CD4-positive, alpha-beta T cell treated with Interleukin-15 for 4 hours (primary cell): ENCODE measurements around the gene NPEPL1.
"Not testable (repeated sequence)": the region's sequence is repeated elsewhere in the genome, so short reads cannot be mapped to it uniquely, and the experiment has no call there.

Source experiments
- DNase-seq: peaks from one replicate; pipeline ENCODE4 v3.0.0-alpha.2; 2020; ENCODE audit warnings: low spot score

The NPEPL1 gene

DNA sequence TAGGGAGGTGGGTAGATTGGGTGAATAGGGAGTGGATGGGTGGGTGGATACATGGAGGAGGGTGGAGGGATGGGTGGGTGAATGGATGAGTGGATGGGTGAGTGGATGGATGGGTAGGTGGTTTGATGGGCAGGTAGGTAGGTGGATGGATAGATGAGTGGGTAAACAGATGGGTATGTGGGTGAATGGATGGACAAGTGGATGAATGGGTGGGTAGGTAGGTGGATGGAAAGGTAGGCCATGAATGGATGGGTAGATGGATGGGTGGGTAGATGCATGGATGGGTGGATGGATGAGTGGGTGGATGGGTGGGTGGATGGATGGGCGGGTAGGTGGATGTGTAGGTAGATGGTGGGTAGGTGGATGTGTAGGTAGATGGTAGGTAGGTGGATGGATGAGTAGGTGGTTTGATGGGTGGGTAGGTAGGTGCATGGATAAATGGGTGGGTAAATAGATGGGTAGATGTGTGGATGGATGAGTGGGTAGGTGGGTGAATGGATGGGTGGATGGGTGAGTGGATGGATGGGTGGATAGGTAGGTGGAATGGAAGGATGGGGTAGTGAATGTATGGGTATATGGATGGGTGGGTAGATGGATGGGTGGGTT lies 51.4 kb downstream of the NPEPL1 start:
- no peak for DNase-seq

DNA sequence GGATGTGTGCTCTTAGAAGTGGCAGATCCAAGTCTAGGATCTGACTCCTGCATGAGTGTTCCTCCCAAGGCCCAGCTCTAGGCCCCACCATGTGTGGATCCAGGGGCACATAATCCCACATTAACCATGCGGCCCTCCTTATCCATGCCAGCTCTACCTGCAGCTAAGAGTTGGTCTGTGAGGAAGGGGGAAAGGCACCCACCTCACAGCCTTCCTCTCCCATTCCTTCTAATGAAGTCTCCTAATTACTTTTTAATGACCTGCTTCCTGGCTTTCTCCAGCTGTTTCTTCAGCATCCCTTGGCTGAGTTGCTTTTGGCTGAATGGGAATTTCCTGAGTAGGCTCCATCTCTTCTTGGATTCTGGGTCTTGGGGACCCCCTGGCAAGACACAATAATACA lies 52.2 kb downstream of the NPEPL1 start:
- DNase-seq: no peak

DNA sequence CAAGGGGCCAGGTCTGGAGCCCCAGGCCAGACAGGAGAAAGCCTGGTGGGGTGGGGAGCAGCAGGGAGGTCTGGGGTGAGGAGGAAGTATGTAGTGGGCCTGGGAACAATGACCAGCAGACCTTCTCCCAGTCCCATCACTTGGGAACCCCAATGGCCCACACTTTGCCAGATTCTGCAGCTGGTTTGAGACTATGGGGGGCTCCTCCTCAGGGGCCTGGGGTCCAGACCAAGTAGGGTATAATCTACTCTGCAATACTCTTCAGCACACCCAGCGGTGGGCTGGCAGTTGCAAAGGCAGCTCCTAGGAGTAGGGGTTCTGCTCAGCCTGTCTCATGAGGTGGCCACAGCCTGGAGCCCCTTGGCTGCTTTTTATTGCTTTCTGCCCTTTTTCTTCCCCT lies 52.8 kb downstream of the NPEPL1 start:
- no peak for DNase-seq

DNA sequence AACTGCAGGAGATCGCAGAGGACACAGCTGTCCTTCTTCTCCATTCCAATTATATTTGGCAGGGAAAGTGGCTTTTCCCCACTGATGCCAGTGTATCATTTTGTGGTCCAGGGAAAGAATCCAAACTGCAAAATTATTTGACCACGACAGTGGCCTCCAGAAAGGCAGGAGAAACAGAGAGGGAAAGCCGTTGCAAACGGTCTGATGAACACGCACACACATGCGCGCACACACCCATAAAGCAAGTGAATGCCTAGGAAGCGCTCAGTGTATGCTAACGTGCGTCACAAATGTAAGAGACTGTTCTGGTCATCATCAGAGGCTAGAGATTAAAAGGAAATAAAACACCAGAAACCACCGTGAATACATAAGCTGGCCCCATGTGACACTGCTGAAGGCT lies 54.0 kb downstream of the NPEPL1 start:
- DNase-seq: no peak

DNA sequence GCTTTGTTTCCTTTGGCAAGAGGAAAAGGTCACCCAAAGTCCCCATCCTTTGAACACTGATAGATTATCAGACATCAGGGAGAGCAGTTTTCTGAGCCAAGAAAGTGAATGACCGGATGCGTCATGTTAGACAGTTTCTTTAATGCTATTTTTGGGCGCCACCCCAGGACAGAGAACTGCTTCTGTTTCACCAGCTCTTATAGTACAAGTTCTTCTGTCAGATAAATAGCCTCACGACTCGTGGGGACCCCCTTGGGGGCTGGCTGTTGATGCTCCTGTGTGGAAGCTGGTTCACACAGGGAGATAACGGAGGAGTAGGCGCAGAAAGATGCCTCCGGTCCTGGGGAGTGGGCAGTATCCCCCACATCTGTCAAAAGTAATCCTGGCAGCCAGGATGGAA lies 54.6 kb downstream of the NPEPL1 start:
- DNase-seq: no peak

DNA sequence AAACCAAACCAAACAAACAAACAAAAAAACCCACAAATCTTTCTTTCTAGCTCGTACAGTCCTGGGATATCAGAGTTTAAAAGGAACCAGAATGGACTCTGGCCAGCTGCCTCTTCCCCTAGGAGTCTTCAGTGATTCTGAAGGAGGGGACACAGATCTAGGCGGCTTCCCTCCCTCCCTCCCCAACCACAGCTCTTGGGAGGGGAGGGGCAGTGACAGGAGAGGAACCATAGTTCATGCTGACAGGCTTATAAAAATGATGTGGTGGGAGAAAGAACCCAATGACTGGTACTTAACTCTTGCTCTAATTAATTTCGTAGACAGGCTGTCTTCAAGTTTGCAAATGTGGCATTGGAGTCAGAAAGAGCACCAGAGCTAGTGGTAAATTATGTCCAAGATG lies 56.0 kb downstream of the NPEPL1 start:
- DNase-seq: no peak

DNA sequence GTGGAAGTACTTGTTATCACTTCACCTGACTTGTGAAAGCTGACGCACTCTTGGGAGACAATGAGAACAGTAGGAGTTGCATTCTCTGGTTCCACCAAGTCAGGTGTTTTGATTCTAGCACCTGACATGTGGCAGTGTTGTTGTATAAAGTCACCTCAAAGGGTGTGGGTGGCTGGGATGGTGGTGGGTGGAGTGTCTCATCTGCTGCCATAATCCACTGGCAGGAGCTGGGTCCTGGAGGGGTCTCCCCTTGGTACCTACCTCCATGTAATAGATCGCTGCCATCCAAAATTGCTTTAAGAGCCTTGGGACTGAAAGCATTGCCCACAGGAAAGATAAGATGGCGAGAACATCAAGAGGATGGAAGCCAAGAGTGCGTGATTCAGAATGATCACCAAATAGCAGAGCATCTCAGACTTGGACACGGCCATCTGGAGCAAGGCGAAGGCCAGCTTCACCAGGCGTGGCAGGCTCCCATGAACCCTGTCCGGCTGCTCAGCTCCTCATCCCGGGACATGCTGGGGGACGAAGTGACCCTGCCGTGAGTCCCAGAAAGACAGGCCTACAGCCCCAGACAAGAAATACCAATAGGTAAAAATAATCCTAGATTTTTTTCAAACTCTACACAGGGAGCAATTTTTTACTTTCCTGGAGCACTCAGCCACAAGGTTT lies 56.6 kb downstream of the NPEPL1 start:
- no peak for DNase-seq

DNA sequence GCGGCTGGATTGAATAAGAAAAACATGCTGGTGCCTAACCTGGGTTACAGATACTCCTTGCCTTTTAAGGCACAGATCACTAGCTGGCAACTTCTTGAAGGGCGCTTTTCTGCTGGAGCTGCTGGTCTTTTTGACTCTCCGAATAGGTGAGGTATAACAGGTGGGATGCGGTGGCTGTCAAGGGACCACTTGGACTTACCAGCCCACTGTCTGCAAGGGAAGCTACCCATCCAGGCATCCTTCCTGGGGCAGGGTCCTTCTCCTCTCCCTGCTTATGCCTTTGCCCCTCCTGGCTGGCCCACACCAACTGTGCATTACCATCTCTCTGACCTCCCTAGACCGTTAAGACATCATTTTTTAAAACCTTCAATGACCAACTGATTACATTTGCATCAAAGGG lies 57.4 kb downstream of the NPEPL1 start:
- DNase-seq: no peak

DNA sequence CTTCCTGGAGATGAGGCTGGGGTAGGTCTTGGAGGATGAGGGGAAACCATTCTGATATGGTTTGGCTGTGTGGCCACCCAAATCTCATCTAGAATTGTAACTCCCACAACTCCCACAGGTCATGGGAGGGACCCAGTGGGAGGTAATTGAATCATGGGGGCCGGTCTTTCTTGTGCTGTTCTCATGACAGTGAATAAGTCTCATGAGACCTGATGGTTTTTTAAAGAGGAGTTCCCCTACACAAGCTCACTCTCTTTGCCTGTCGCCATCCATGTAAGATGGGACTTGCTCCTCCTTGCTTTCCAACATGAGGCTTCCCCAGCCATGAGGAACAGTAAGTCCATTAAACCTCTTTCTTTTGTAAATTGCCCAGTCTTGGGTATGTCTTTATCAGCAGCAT lies 58.1 kb downstream of the NPEPL1 start:
- not testable (repeated sequence) for DNase-seq

DNA sequence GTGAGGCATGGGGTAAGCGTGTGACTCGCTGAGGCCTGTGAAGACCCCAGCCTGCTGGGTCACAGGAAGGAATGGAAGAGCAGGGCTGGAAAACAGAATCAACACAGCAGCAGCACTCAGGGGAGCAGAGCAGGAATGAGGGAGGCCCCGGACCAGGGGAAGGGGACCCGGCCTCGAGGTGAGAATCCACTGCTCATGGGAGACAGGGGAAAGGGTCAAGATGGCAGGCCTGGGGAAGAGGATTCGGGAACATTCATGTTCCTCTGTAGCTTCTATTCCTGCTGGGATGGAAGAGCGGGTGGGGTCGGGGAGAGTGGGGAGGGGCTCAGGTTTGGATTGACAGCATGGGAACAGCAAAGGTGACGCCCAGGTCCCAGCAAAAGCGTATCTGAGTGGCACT lies 59.4 kb downstream of the NPEPL1 start:
- no peak for DNase-seq

DNA sequence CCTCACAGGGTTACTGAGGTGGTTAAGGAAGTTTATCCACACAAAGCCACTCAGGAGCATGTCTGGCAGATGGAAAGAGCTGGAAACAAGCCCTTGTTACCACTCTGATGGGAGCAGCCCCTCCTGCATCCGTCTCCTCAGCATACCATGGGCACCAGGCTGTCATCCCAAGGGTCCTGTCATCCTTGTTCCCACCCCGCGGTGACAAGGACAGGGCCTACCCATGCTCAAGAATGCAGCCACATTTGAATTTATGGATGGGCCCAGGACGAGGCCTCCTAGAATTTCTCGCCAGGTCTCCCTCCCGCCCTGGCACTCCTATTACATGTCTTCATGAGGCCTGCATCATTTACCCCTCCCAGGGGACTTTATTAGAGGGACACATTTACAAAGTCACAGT lies 60.0 kb downstream of the NPEPL1 start:
- DNase-seq: no peak

DNA sequence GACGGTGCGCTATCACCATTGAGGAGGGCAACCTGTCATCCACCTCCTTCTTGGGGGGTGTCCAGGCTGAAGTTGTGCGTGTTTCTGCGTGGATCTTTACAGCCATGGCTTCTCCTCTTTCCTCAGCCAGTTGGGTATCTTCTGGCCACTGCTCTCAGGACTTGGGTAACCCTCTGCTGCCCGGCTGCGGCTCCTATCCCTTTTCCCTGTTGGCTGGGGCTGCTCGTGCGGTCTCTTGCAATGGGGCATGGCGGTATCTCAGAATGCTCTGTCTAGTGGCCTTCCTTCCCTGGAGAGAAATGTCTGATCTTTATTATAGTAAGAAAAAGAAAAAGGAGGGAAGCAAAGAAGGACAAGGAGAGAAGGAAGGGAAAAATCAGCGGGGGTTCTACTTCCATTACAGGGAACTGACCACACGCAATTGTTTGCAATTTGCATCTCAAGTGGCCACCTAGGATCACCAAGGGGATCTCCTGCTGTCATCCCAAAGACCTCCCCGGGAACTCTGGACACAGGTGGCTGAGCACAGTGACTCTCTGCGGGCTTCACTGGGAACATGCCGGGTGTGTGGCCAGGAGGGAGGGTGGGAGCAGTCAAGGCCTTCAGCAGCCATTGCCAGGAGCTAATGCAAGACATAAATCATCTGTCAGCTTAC lies 60.8 kb downstream of the NPEPL1 start:
- no peak for DNase-seq

DNA sequence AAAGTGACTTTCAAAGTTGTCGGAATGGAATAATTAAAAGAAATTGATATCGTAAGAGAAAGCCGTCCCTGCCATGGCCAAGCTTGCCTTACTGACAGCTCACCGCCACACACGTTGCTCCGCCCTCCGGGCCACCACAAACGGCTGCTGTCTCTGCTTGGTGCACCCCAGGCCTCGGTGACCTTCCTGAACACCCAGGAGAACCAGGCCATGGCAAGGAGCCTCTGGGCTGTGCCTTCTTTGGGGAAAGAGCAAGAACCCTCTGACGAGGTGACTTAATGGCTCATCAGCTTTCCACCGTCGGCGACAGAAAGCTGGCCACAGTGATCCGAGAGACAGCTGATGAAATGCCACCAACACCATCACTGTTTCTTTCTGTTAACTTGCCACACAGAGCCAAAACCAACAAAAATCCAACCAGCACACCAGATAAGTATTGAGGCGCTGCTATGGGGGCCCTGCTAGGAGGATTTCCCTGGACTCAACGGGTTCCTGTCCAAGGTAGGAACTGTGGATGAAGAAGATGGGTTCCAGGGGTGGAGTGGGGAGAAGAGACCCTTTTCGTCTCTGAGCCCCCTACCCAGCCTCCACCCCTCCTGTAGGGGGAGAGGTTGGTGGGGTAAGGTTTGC lies 61.4 kb downstream of the NPEPL1 start:
- no peak for DNase-seq

DNA sequence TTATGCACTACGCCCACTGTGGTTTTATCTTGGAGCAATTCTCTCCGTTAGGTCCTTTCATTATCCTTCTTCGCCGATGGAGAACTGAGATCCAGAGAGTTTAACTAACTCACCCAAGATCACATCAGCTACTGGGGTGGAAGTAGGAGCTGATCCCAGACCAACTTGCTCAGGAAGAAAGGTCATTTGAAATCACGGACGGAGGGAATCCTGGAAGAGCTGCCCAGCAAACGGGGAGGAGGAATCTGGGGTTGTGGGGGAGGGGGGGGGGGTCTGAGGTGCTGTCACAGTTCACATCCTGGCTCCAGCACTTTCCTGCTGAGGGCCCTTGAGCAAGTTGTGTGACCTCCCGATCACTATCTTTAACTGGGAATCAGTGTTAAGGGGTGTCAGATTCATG lies 62.0 kb downstream of the NPEPL1 start:
- DNase-seq: no peak

DNA sequence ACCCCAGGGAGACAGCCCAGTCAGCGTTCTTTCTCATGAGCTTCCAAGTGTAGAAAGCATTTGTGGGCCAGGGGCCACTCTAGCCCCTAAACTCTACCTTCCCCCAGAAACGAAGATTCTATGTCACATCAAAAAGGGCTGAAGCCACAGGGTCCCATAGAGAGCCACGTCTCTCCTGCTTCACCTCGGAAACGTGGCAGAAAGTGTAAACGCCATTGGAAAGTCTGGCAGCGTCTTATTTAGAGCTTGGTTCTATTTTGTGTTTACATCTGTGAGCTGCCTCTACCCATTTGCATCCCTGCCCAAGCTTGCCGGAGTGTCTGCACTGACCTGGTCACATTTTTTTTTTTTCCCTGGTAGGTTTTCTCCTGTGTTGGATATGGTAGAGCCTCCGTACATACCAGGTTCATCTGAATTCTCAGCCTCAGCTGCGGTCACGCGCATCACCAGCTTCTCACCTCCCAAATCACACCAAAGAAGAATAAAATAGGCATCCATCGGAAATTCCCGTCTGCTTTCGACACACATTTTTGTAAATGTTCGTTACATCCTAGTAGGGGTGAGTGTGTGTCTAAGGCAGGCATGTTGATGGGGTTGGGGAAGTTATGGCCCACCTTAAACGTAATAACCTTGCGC lies 62.6 kb downstream of the NPEPL1 start:
- no peak for DNase-seq

DNA sequence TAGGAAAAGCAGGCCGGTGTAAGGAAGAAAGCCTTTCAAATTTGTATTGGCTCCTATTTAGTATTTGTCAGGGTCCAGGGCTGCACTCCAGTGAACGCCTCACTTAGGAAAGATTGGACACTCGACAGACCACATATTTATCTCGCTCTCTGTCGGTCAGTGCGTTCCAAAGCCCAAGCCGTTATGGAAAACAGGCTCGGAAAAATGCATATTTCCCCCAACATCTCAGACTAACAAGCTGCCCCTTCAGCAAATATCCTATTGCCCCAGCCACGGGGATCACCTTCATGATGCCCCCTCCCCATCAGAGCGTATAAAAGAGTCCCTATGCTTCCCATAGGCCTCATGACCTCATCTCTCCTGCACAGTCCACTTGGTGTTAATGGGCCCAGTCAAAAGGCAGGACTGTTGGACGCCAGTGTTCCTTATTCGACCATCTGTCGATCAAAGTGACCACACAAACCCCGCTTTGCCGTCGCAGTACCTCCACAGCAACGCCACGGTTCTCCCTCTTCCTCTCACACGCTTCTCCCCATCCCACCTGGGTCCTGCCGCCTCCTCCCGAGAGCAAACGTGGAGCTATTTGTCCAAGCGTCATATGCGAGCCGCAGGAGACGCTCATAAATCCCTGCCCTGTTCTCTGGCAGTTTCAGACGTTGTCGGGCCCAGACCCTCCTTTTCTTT lies 63.3 kb downstream of the NPEPL1 start:
- no peak for DNase-seq

DNA sequence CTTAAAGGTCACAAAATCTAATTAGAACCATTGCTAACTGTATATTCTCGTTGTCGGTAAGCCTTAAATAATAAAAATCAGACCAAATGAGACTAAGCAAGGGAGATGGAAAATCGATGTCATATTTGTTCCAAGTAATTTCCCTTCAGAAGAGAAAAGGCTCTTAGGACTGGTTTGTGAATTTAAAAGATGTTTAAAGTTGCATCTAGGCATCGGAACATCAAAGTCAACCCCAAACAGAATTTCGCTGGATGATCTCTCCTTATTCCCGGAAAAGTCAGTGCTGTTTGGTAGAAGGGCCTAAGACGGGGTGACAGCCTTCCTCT lies 63.8 kb downstream of the NPEPL1 start:
- DNase-seq: no peak

DNA sequence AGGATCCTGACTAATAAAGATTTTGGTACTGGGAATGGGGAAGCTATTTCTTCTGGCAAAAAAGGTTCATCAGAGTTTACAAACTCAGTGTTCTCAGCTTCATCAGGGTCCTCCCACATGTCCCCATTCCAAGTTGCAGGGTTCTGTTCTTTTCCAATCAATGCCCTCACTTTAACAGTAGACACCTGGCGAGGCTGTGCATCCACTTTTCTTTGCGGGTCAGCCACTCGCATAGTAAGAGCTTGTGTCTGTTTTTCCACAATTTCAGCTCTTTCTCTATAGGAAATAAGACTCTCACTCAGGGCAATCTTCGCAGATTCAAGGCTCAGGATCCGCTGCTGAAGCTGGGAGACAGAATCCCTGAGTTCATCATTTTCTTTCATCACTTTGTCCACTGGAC lies 65.0 kb downstream of the NPEPL1 start:
- DNase-seq: not testable (repeated sequence)

DNA sequence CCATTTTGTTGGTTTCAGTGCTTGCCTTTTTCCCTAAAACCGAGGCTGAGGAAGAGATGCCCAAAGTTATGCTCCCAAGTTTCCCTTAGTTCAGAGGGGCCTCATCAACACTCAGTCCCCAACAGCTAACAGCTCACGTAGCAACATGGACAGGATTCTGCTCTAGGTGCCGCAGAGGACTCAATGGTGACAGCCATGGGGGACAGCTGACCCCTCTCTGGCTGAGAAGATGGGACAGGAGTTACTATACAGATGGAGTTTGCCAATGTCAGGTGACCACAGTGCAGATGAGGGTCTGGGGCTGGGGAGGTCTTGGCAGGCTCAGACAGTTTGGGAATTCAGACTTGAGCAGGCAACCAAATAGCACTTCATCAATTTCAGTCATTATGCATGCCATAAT lies 67.3 kb downstream of the NPEPL1 start:
- no peak for DNase-seq

DNA sequence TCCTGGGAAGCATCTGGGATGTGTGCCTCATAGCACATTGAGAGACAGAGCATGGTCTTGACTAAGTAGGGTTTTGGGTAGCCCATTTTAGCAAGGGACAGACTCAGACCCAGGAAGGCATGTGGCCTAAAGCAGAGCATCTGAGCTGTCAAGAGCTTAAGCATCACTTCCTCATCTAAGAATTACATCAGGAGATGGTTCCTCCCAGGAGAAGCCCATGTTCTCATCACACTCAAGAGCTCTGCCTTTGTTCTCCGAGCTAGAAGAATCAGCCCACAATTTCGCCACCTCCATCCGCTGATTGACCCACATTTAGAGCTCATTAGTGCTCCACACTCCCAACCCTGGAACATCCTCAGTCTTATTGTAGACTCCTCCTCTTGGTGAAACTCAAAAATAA lies 68.3 kb downstream of the NPEPL1 start:
- DNase-seq: no peak

DNA sequence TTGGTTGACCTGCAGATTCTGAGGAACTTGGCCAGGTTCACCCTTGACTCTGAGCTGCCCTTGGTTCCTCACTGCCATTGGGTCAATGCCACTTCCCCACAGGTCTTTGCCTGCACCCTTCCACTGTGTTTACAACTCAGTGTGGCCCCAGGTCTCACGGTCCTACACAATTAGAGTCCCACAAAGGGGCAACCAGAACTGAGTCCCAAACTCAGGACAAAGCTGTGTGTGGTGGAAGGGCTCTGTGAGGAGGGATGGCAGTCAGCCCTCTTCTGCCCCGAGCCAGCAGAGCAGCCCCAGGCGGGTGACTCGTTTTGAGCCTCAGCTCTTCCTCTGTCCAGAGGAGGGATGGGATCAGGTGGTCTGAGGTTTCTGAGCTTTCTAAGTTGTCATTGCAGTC lies 69.5 kb downstream of the NPEPL1 start:
- DNase-seq: no peak

DNA sequence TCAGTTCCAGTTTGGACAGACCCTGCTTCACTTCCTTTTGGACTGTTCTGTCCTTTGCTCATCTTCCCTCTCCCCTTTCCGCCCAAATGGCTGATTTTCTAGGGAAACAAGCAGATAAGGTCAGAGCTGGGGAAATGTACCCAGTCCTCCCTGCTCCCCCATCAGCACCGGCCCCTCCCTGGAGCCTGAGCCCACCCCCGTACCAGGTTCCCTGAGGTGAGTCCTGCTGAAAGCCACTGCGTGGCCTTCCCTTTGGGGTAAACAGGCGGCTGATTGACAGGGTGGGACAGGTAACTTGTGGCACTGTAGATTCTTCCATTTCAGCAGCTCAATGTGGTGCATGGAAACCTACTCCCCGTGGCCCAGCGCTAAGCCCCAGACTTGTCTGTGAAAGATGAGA lies 70.5 kb downstream of the NPEPL1 start:
- no peak for DNase-seq
